ENCODE measurements around the gene HOXC11. TPM values are rescaled to one million over a fixed set of nuclear protein-coding genes. Genes with fewer than 3 reads are reported as not detected.
A peak's percentile ranks its signal among the peaks of the same experiment; 100 is the strongest.

The HOXC11 gene
- total and polyA plus RNA-seq, 8 donors: not detected

DNA sequence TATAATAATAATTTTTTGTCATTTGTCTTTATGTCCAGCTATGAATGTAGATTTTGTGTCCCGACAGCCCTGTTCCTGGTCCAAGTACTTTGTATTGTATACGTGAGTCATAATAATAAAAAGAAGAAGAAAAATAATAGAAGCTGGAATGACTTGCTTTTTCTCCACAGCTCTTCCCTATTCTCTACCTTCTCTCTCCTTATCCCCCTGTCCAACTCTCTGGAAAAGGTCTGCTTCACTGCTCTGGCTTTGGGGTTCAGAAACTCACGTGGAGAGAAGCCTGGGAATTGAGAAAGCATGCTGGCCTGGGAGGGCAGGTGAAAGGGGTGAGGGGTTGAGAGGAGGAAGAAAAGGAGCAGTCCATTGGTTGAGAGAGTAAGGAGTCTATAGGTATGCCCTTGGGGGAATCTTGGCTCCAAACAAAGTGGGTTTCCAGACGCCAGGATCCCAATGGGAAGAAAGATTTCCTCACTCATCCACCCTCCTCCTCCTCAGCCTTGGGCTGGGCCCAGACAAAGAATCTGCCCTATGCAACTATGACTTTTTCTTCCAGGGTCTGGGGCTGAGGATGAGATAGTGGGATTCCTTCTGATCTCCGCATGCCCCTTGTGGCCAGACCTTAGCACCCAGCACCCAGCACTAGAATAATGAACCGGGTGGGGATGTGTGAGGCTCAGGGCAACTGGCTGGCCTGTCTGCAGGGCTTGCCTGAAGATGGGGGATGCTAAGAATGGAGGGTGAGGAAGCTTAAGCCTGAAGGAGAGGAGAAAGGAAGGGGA lies 39.9 kb downstream of the HOXC11 start:
- Histone ChIP-seq H3K36me3 (no peaks in the 10 kb centered on the region), H3K9me3 (no peaks in the 10 kb centered on the region), H3K27ac (no peak overlapping the region), H3K4me3 (no peak overlapping the region), H3K4me1 (peaks cover 0 to 23% of the 10 kb centered on the region in 2 donors), H3K27me3 (peaks cover 89 to 98% of the 10 kb centered on the region in 2 donors)
- ATAC-seq: no peak
- no peak for DNase-seq
- intact Hi-C loops (cut with DNase I): loop anchor here in 1 of 2 donors (5.0 kb wide), 1 partner anchor 179 kb away; no protein-coding TSS in a partner anchor
- TF ChIP-seq, protein P1, sequence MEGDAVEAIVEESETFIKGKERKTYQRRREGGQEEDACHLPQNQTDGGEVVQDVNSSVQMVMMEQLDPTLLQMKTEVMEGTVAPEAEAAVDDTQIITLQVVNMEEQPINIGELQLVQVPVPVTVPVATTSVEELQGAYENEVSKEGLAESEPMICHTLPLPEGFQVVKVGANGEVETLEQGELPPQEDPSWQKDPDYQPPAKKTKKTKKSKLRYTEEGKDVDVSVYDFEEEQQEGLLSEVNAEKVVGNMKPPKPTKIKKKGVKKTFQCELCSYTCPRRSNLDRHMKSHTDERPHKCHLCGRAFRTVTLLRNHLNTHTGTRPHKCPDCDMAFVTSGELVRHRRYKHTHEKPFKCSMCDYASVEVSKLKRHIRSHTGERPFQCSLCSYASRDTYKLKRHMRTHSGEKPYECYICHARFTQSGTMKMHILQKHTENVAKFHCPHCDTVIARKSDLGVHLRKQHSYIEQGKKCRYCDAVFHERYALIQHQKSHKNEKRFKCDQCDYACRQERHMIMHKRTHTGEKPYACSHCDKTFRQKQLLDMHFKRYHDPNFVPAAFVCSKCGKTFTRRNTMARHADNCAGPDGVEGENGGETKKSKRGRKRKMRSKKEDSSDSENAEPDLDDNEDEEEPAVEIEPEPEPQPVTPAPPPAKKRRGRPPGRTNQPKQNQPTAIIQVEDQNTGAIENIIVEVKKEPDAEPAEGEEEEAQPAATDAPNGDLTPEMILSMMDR (IDR thresholded peaks at IDR 0.05): no peak

DNA sequence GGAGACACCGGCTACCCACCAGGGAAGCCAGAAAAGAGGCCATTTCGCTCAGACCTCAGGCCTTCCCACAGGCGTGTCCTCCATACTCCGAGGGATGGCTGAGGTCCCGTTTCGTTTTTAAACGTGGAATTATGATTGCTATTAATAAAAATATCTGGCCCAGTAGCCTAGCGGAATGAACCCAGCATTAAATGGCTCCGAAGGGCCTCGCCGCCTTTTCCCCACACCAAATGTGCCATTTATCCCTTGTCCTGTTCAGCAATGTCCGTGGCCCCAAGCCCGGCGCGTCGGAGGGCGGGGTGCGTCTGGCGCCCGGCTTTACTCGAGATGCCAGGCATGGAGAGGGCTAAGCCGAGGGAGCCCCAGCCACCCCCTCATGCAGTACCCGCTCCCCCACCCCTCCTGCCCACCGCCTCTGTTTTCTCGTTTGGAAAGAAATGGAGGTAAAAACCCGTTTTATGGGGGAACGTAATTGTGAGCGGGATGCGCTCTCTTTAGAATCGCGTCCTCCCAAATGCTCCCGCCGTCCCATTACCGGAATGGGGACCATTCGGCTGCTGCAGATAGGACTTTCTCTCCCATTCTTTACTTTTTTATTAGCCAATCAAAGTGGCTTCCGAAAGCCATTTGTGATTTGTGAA lies 41.6 kb downstream of the HOXC11 start:
- no peaks in the 10 kb centered on the region for H3K9me3 ChIP-seq
- H3K27ac ChIP-seq: no peak overlapping the region
- no peak overlapping the region for H3K4me3 ChIP-seq
- intact Hi-C loops (cut with DNase I): loop anchor here in 1 of 2 donors (5.0 kb wide), 1 partner anchor 178 kb away; no protein-coding TSS in a partner anchor
- peaks cover 0 to 28% of the 10 kb centered on the region in 2 donors for H3K4me1 ChIP-seq
- peak in 1 of 4 donors; percentile 53 for DNase-seq
- H3K27me3 ChIP-seq: peaks cover 91 to 100% of the 10 kb centered on the region in 2 donors
- TF ChIP-seq, protein P1 (IDR thresholded peaks at IDR 0.05): no peak
- ATAC-seq: no peak
- no peaks in the 10 kb centered on the region for H3K36me3 ChIP-seq

DNA sequence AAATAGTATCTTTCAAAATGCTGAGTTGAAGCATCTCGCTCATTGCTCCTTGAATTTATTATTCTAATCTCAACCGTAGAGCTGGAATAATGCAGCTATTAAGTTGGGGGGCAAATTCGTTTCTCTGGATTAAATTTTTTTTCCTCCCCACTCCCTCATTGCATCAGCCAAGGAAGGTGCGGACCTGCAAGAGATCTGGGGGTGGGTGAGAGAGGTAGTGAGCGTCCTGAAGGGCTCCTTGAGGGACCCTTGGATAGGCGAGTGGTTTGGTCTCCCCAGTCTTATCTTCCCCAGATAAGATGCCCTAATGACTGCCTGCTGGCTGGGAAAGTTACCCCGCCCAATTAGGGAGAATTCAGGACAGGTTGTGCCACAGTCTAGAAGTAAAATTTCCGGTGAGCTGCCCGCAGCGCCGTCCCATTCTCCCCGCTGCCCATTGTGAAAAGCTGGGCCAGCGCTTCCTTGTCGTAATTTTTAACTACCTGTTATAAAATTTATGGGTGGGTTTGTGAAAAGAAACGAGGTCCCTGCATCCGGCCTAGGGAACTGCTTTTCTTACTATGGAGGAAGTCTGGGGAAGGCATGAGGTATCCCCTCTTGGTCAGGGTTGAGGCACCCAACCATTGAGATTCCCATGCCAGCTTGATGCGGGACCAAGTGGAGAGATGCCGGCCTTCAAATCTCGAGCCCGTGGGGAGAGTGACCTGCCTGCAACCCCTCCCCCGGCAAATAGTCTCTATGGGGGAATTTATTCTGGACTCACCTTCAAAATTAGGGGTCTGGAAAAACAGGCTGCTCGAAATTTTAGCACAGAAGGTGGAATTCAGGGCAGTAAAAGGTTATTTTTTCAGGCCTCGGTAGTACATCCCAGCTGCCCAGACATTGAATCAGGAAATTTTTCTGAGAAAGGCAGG lies 42.3 kb downstream of the HOXC11 start:
- Histone ChIP-seq H3K27ac (no peak overlapping the region), H3K4me1 (peaks cover 0 to 25% of the 10 kb centered on the region in 2 donors), H3K4me3 (no peak overlapping the region), H3K9me3 (no peaks in the 10 kb centered on the region), H3K36me3 (no peaks in the 10 kb centered on the region), H3K27me3 (peaks cover 88 to 100% of the 10 kb centered on the region in 2 donors)
- ATAC-seq (no peak), DNase-seq (peak in 1 of 4 donors; percentile 7)
- TF ChIP-seq, protein P1 (IDR thresholded peaks at IDR 0.05): no peak
- intact Hi-C loops (cut with DNase I): no loop called here

DNA sequence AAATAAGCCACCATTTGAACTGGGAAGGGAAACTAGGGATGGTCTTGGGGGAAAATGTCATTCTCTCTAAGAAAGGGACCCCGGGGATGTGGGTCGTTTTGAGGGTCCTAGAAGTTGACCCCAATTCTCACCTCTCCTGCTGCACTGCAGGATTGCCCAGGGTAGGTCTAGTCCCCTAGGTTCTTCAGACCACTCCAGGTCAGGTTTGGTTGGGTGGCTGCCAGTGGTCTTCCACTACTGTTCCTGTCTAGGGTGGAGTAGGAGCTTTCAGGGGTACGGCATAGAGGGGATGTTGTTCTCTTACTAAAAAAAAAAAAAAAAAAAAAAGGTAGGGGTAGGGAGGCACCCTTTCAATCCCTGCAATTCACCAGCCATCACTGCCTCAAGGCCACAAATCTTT lies 43.1 kb downstream of the HOXC11 start:
- Histone ChIP-seq H3K4me1 (peaks cover 0 to 25% of the 10 kb centered on the region in 2 donors), H3K9me3 (no peaks in the 10 kb centered on the region), H3K36me3 (no peaks in the 10 kb centered on the region), H3K27me3 (peaks cover 88 to 100% of the 10 kb centered on the region in 2 donors), H3K4me3 (no peak overlapping the region), H3K27ac (no peak overlapping the region)
- TF ChIP-seq, protein P1 (IDR thresholded peaks at IDR 0.05): no peak
- intact Hi-C loops (cut with DNase I): no loop called here
- ATAC-seq (no peak), DNase-seq (peak in 1 of 4 donors; percentile 1)

All from left lung (tissue), 10 donors.